Liver (tissue), 3 donors: Measurements from ENCODE around the gene DISC1.

Experiments used
- ATF3 ChIP-seq: IDR thresholded peaks from 2 replicates; pipeline ENCODE4 v1.6.1; 2016; ENCODE audit warnings: antibody characterized with exemption
- CTCF ChIP-seq: fragments of 150-350 bp; IDR thresholded peaks from 2 replicates; pipeline ENCODE4 v1.5.1; 2017; ENCODE audit warnings: improper control_type of control experiment, low read depth, low read length; ENCODE audit not compliant: missing input control
- REST ChIP-seq: IDR thresholded peaks from 2 replicates; pipeline ENCODE4 v1.6.1; 2016; ENCODE audit warnings: antibody characterized with exemption, mild to moderate bottlenecking
- SP1 ChIP-seq: IDR thresholded peaks from 2 replicates; pipeline ENCODE4 v1.6.1; 2018; ENCODE audit warnings: antibody characterized with exemption, mild to moderate bottlenecking
- donor health status: healthy.
- donor health status: healthy.

- TF ChIP-seq REST (no peak), CTCF (no peak), SP1 (no peak), ATF3 (no peak)
Measured at GRCh38 chr1:231707407-231707806, 80.8 kb downstream of the DISC1 start.
